GM21825 (cell line): ENCODE measurements around the gene MLF2.
"Not testable (repeated sequence)": the region's sequence is repeated elsewhere in the genome, so short reads cannot be mapped to it uniquely, and the experiment has no call there.

ENCODE experiments used
- ATAC-seq: cut with Tn5 transposase; IDR thresholded peaks from one replicate; pipeline ENCODE4 v1.9.1; 2021; ENCODE audit warnings: mild to moderate bottlenecking, moderate library complexity; ENCODE audit not compliant: unreplicated experiment

MLF2 gene

GRCh38 chr12:6765634-6766581, 13.0 kb upstream of the MLF2 start, which contains the start of gene PTMS:
PTMS (plus strand) TSS chr12:6766363; CDS start chr12:6766706, 343 bp downstream.
- ATAC-seq, result peak; percentile 17

GRCh38 chr12:6765048-6765633, 12.2 kb upstream of the MLF2 start:
- no peak for ATAC-seq

- peak; percentile 76 for ATAC-seq
Measured at GRCh38 chr12:6764011-6764828, 11.3 kb upstream of the MLF2 start.

- ATAC-seq, result no peak
Measured at GRCh38 chr12:6763380-6763779, 10.4 kb upstream of the MLF2 start.

- no peak for ATAC-seq
Measured at GRCh38 chr12:6759741-6760140, 6.8 kb upstream of the MLF2 start.

- no peak for ATAC-seq
Measured at GRCh38 chr12:6758506-6759095, 5.7 kb upstream of the MLF2 start.

- no peak for ATAC-seq
Measured at GRCh38 chr12:6757028-6757690, 4.2 kb upstream of the MLF2 start.

GRCh38 chr12:6754411-6754810, 1.5 kb upstream of the MLF2 start:
- ATAC-seq, result no peak

GRCh38 chr12:6753772-6754356, 923 bp upstream of the MLF2 start:
- no peak for ATAC-seq

- peak; percentile 5 for ATAC-seq
Measured at GRCh38 chr12:6752167-6752920, 597 bp downstream of the MLF2 start.

GRCh38 chr12:6751767-6752166, 1.2 kb downstream of the MLF2 start:
- no peak for ATAC-seq

GRCh38 chr12:6750506-6750905, 2.4 kb downstream of the MLF2 start:
- ATAC-seq, result no peak

- no peak for ATAC-seq
Measured at GRCh38 chr12:6748761-6749160, 4.2 kb downstream of the MLF2 start.

- ATAC-seq, result no peak
Measured at GRCh38 chr12:6747216-6747615, 5.7 kb downstream of the MLF2 start.

- no peak for ATAC-seq
Measured at GRCh38 chr12:6745741-6746525, 7.0 kb downstream of the MLF2 start.

- not testable (repeated sequence) for ATAC-seq
Measured at GRCh38 chr12:6743300-6743699, 9.6 kb downstream of the MLF2 start.

GRCh38 chr12:6742834-6743233, 10.1 kb downstream of the MLF2 start:
- no peak for ATAC-seq

- not testable (repeated sequence) for ATAC-seq
Measured at GRCh38 chr12:6742080-6742479, 10.9 kb downstream of the MLF2 start.

GRCh38 chr12:6736754-6737153, 16.2 kb downstream of the MLF2 start:
- no peak for ATAC-seq
